CD8-positive, alpha-beta memory T cell (primary cell): ENCODE results near the gene SPRTN. TPM values are rescaled to one million over a fixed set of nuclear protein-coding genes. Genes with fewer than 3 reads are reported as not detected.
A peak's percentile ranks its signal among the peaks of the same experiment; 100 is the strongest.

Source experiments
- CTCF ChIA-PET: fragments of 350-600 bp; sonication (Branson Sonifier 250); formaldehyde crosslinking; loops from one replicate; lab custom pipeline; 2021; ENCODE audit warnings: antibody characterized with exemption; lab: Charles Lee
- POLR2A ChIA-PET: fragments of 350-600 bp; sonication (Branson Sonifier 250); formaldehyde crosslinking; loops from one replicate; lab custom pipeline; 2021; ENCODE audit warnings: antibody characterized with exemption; lab: Charles Lee
- DNase-seq, 5 donors: peaks; one replicate each; pipeline versions ENCODE4 v3.0.0 to v3.0.0-alpha.2; 2020 to 2022; ENCODE audit warnings: mixed read lengths in 1 of 5
- H3K27ac ChIP-seq: one replicate; pipeline ENCODE4 v1.7.0; 2013; ENCODE audit warnings: low read depth, mild to moderate bottlenecking, low read length, moderate library complexity
- H3K27me3 ChIP-seq: 2 replicates; pipeline ENCODE4 v1.7.0; 2013; ENCODE audit warnings: low read length, mild to moderate bottlenecking; ENCODE audit not compliant: insufficient read depth, poor library complexity, severe bottlenecking
- H3K36me3 ChIP-seq: 2 replicates; pipeline ENCODE4 v1.7.0; 2013; ENCODE audit warnings: mild to moderate bottlenecking, low read length, moderate library complexity; ENCODE audit not compliant: insufficient read depth
- H3K4me1 ChIP-seq: 2 replicates; pipeline ENCODE4 v1.7.0; 2013; ENCODE audit warnings: mild to moderate bottlenecking, low read length, moderate library complexity; ENCODE audit not compliant: insufficient read depth
- H3K4me3 ChIP-seq: 2 replicates; pipeline ENCODE4 v1.7.0; 2013; ENCODE audit warnings: mild to moderate bottlenecking, low read length
- H3K9me3 ChIP-seq: 2 replicates; pipeline ENCODE4 v1.7.0; 2013; ENCODE audit warnings: mild to moderate bottlenecking, low read length
- H3K27ac Mint-ChIP-seq, 8 donors: one replicate each; pipeline ENCODE4 v1.8.0; 2020 to 2021; ENCODE audit warnings: mixed read lengths in 8 of 8, mild to moderate bottlenecking in 6 of 8, inconsistent platforms in 3 of 8, moderate library complexity in 3 of 8
- H3K27me3 Mint-ChIP-seq, 2 donors: one replicate each; pipeline ENCODE4 v1.8.0; 2020 to 2021; ENCODE audit warnings: mixed read lengths in 2 of 2, mild to moderate bottlenecking in 1 of 2, moderate library complexity in 1 of 2
- H3K36me3 Mint-ChIP-seq, 3 donors: one replicate each; pipeline ENCODE4 v1.8.0; 2020 to 2021; ENCODE audit warnings: mixed read lengths in 3 of 3, inconsistent platforms in 1 of 3, mild to moderate bottlenecking in 1 of 3
- H3K4me1 Mint-ChIP-seq, 3 donors: one replicate each; pipeline ENCODE4 v1.8.0; 2020 to 2021; ENCODE audit warnings: mixed read lengths in 3 of 3, inconsistent platforms in 1 of 3, mild to moderate bottlenecking in 1 of 3
- H3K4me3 Mint-ChIP-seq, 7 donors: one replicate each; pipeline ENCODE4 v1.8.0; 2020 to 2021; ENCODE audit warnings: mixed read lengths in 7 of 7, mild to moderate bottlenecking in 6 of 7, moderate library complexity in 4 of 7, inconsistent platforms in 2 of 7
- H3K9me3 Mint-ChIP-seq, 5 donors: one replicate each; pipeline ENCODE4 v1.8.0; 2020 to 2022; ENCODE audit warnings: mixed read lengths in 5 of 5, mild to moderate bottlenecking in 3 of 5, moderate library complexity in 2 of 5, inconsistent platforms in 1 of 5
- polyA plus RNA-seq: library from polyadenylated mRNA; unstranded; fragments of 300-500 nt; fragmentation: Illumina TruSeq; gene quantifications from one replicate; pipeline ENCODE4 v1.2.3, GENCODE V29; 2021
- total RNA-seq, 2 experiments: library from RNA; stranded (reverse); gene quantifications; one replicate each; pipeline ENCODE4 v1.2.3, GENCODE V29; 2021

The SPRTN gene
- total and polyA plus RNA-seq, 3 experiments from 2014 or later = 10.7 to 16.6 (median 12.7) TPM

- no peak overlapping the region for H3K27ac Mint-ChIP-seq
- no peak overlapping the region for H3K4me3 Mint-ChIP-seq
- peaks cover 14 to 29% (median 28%) of the 10 kb centered on the region in 3 donors for H3K4me1 Mint-ChIP-seq
- ChIA-PET POLR2A (no interaction called here), CTCF (no interaction called here)
- H3K27me3 ChIP-seq = no peaks in the 10 kb centered on the region
- no peaks in the 10 kb centered on the region for H3K9me3 Mint-ChIP-seq
- no peaks in the 10 kb centered on the region for H3K36me3 ChIP-seq
- no peaks in the 10 kb centered on the region for H3K9me3 ChIP-seq
- no peak overlapping the region for H3K27ac ChIP-seq
- H3K36me3 Mint-ChIP-seq = peaks cover 0 to 11% (median 6%) of the 10 kb centered on the region in 3 donors
- H3K27me3 Mint-ChIP-seq = no peaks in the 10 kb centered on the region
- no peak for DNase-seq
- H3K4me1 ChIP-seq = no peaks in the 10 kb centered on the region
- H3K4me3 ChIP-seq = no peak overlapping the region
These were observed 10.5 kb upstream of the SPRTN start for GRCh38 chr1:231327617-231328016.

GRCh38 chr1:231329483-231329882, 8.6 kb upstream of the SPRTN start:
- peaks cover 19% of the 10 kb centered on the region for H3K4me1 ChIP-seq
- H3K27me3 ChIP-seq = no peaks in the 10 kb centered on the region
- no peak overlapping the region for H3K4me3 ChIP-seq
- peaks cover 9 to 22% (median 9%) of the 10 kb centered on the region in 3 donors for H3K36me3 Mint-ChIP-seq
- CTCF ChIA-PET = no interaction called here
- no peaks in the 10 kb centered on the region for H3K27me3 Mint-ChIP-seq
- H3K27ac Mint-ChIP-seq = no peak overlapping the region
- no peaks in the 10 kb centered on the region for H3K36me3 ChIP-seq
- H3K9me3 ChIP-seq = no peaks in the 10 kb centered on the region
- H3K4me3 Mint-ChIP-seq = no peak overlapping the region
- no peak overlapping the region for H3K27ac ChIP-seq
- POLR2A ChIA-PET = no interaction called here
- peaks cover 30 to 47% (median 47%) of the 10 kb centered on the region in 3 donors for H3K4me1 Mint-ChIP-seq
- no peaks in the 10 kb centered on the region for H3K9me3 Mint-ChIP-seq
- DNase-seq = no peak

GRCh38 chr1:231332761-231333160, 5.3 kb upstream of the SPRTN start:
- H3K27me3 Mint-ChIP-seq = peaks cover 0 to 4% of the 10 kb centered on the region in 2 donors
- H3K9me3 ChIP-seq = no peaks in the 10 kb centered on the region
- H3K27me3 ChIP-seq = no peaks in the 10 kb centered on the region
- H3K9me3 Mint-ChIP-seq = peaks cover 0 to 2% (median 2%) of the 10 kb centered on the region in 5 donors
- no peak overlapping the region for H3K27ac ChIP-seq
- ChIA-PET CTCF (no interaction called here), POLR2A (no interaction called here)
- peaks cover 11 to 44% (median 19%) of the 10 kb centered on the region in 3 donors for H3K36me3 Mint-ChIP-seq
- H3K4me3 Mint-ChIP-seq = peak overlapping the region in 4 of 7 donors; percentile 1 to 75 (median 52)
- DNase-seq = no peak
- H3K4me3 ChIP-seq = no peak overlapping the region
- no peaks in the 10 kb centered on the region for H3K36me3 ChIP-seq
- H3K4me1 Mint-ChIP-seq = peaks cover 57 to 77% (median 76%) of the 10 kb centered on the region in 3 donors
- peak overlapping the region in 2 of 8 donors; percentile 21 to 43 for H3K27ac Mint-ChIP-seq
- peaks cover 43% of the 10 kb centered on the region for H3K4me1 ChIP-seq

GRCh38 chr1:231334079-231334666, 3.9 kb upstream of the SPRTN start:
- Histone ChIP-seq H3K27ac (no peak overlapping the region), H3K36me3 (no peaks in the 10 kb centered on the region), H3K4me1 (peaks cover 50% of the 10 kb centered on the region), H3K9me3 (no peaks in the 10 kb centered on the region), H3K4me3 (peak overlapping the region; percentile 10), H3K27me3 (no peaks in the 10 kb centered on the region)
- Mint-ChIP-seq H3K9me3 (peaks cover 0 to 3% (median 2%) of the 10 kb centered on the region in 5 donors), H3K27ac (peak overlapping the region in 2 of 8 donors; percentile 11 to 28), H3K4me1 (peaks cover 64 to 83% (median 83%) of the 10 kb centered on the region in 3 donors), H3K36me3 (peaks cover 11 to 54% (median 19%) of the 10 kb centered on the region in 3 donors), H3K4me3 (peak overlapping the region; percentile 68 to 100 (median 75)), H3K27me3 (peaks cover 0 to 8% of the 10 kb centered on the region in 2 donors)
- no peak for DNase-seq
- CTCF ChIA-PET = interaction anchor here (1.2 kb wide), 1 partner anchor 17 kb away, joined by 4 read pairs; no protein-coding TSS in a partner anchor
- POLR2A ChIA-PET = no interaction called here

GRCh38 chr1:231334952-231335351, 3.1 kb upstream of the SPRTN start:
- peaks cover 0 to 8% of the 10 kb centered on the region in 2 donors for H3K27me3 Mint-ChIP-seq
- DNase-seq = no peak
- H3K4me3 Mint-ChIP-seq = peak overlapping the region; percentile 68 to 100 (median 75)
- H3K36me3 Mint-ChIP-seq = peaks cover 11 to 56% (median 19%) of the 10 kb centered on the region in 3 donors
- CTCF ChIA-PET = interaction anchor here (1.2 to 1.5 kb wide), 2 partner anchors 18 to 22 kb away, joined by 3 to 4 read pairs; no protein-coding TSS in a partner anchor
- Histone ChIP-seq H3K9me3 (no peaks in the 10 kb centered on the region), H3K4me1 (peaks cover 56% of the 10 kb centered on the region), H3K36me3 (no peaks in the 10 kb centered on the region), H3K4me3 (peak overlapping the region; percentile 10), H3K27ac (no peak overlapping the region), H3K27me3 (no peaks in the 10 kb centered on the region)
- peaks cover 0 to 3% (median 2%) of the 10 kb centered on the region in 5 donors for H3K9me3 Mint-ChIP-seq
- H3K27ac Mint-ChIP-seq = peak overlapping the region in 2 of 8 donors; percentile 42 to 75
- POLR2A ChIA-PET = no interaction called here
- H3K4me1 Mint-ChIP-seq = peaks cover 67 to 85% (median 85%) of the 10 kb centered on the region in 3 donors

GRCh38 chr1:231335663-231336602, 2.2 kb upstream of the SPRTN start:
- no peaks in the 10 kb centered on the region for H3K27me3 ChIP-seq
- H3K4me1 Mint-ChIP-seq = peaks cover 69 to 90% (median 86%) of the 10 kb centered on the region in 3 donors
- ChIA-PET CTCF (interaction anchor here (0.8 to 1.5 kb wide), 2 partner anchors 20 to 21 kb away, joined by 3 read pairs; no protein-coding TSS in a partner anchor), POLR2A (no interaction called here)
- H3K4me3 ChIP-seq = peak overlapping the region; percentile 100
- H3K36me3 ChIP-seq = no peaks in the 10 kb centered on the region
- H3K27me3 Mint-ChIP-seq = peaks cover 0 to 8% of the 10 kb centered on the region in 2 donors
- DNase-seq = no peak
- H3K9me3 Mint-ChIP-seq = peaks cover 0 to 3% (median 2%) of the 10 kb centered on the region in 5 donors
- H3K27ac Mint-ChIP-seq = peak overlapping the region in 7 of 8 donors; percentile 25 to 89 (median 75)
- peak overlapping the region; percentile 98 to 100 (median 100) for H3K4me3 Mint-ChIP-seq
- peaks cover 56% of the 10 kb centered on the region for H3K4me1 ChIP-seq
- peaks cover 14 to 62% (median 19%) of the 10 kb centered on the region in 3 donors for H3K36me3 Mint-ChIP-seq
- H3K9me3 ChIP-seq = no peaks in the 10 kb centered on the region
- peak overlapping the region; percentile 99 for H3K27ac ChIP-seq

- Mint-ChIP-seq H3K4me1 (peaks cover 67 to 85% (median 84%) of the 10 kb centered on the region in 3 donors), H3K27me3 (peaks cover 0 to 8% of the 10 kb centered on the region in 2 donors), H3K27ac (peak overlapping the region; percentile 99 to 100 (median 100)), H3K36me3 (peaks cover 13 to 59% (median 19%) of the 10 kb centered on the region in 3 donors), H3K9me3 (peaks cover 0 to 3% (median 2%) of the 10 kb centered on the region in 5 donors), H3K4me3 (peak overlapping the region; percentile 98 to 100 (median 100))
- Histone ChIP-seq H3K27me3 (no peaks in the 10 kb centered on the region), H3K4me1 (peaks cover 56% of the 10 kb centered on the region), H3K27ac (peak overlapping the region; percentile 99), H3K4me3 (peak overlapping the region; percentile 100), H3K9me3 (no peaks in the 10 kb centered on the region), H3K36me3 (no peaks in the 10 kb centered on the region)
- no peak for DNase-seq
- ChIA-PET CTCF (interaction anchor here (1.0 to 2.8 kb wide), 4 partner anchors 20 to 269 kb away, joined by 3 to 9 read pairs (median 5); no protein-coding TSS in a partner anchor), POLR2A (interaction anchor here (1.0 to 2.4 kb wide), 4 partner anchors 84 to 193 kb away, joined by 4 to 25 read pairs (median 14); partner anchors contain the start of genes EGLN1, GNPAT and TSNAX)
These were observed 1.0 kb upstream of the SPRTN start for GRCh38 chr1:231337043-231337471.
